GM23248 (cell line): ENCODE measurements around the gene IZUMO4. TPM values are rescaled to one million over a fixed set of nuclear protein-coding genes. Genes with fewer than 3 reads are reported as not detected.

Experiments
- DNase-seq: peaks from one replicate; pipeline ENCODE4 v3.0.0-alpha.2; 2015
- H2AFZ ChIP-seq: fragments of 200-600 bp; sonication (generic); 2 replicates; pipeline ENCODE4 v1.6.1; 2016; ENCODE audit warnings: antibody characterized with exemption
- H3F3A ChIP-seq: fragments of 200-600 bp; sonication (generic); 2 replicates; pipeline ENCODE4 v1.6.1; 2016; ENCODE audit warnings: mild to moderate bottlenecking, antibody characterized with exemption, mixed run types; ENCODE audit not compliant: insufficient read depth
- H3K27ac ChIP-seq: fragments of 200-600 bp; sonication (generic); 2 replicates; pipeline ENCODE4 v1.5.1; 2016; ENCODE audit warnings: mild to moderate bottlenecking
- H3K27me3 ChIP-seq: fragments of 200-600 bp; sonication (generic); replicated peaks from 2 replicates; pipeline ENCODE4 v1.6.1; 2016; ENCODE audit warnings: mild to moderate bottlenecking; ENCODE audit not compliant: insufficient read depth
- H3K36me3 ChIP-seq: fragments of 200-600 bp; sonication (generic); 2 replicates; pipeline ENCODE4 v1.6.1; 2016; ENCODE audit warnings: low read depth, mild to moderate bottlenecking
- H3K4me1 ChIP-seq: fragments of 200-600 bp; sonication (generic); 2 replicates; pipeline ENCODE4 v1.6.1; 2016; ENCODE audit warnings: mild to moderate bottlenecking; ENCODE audit not compliant: insufficient read depth
- H3K4me2 ChIP-seq: fragments of 200-600 bp; sonication (generic); one replicate; pipeline ENCODE4 v1.6.1; 2016; ENCODE audit warnings: mild to moderate bottlenecking; ENCODE audit not compliant: unreplicated experiment
- H3K4me3 ChIP-seq: fragments of 200-600 bp; sonication (generic); 2 replicates; pipeline ENCODE4 v1.5.1; 2016; ENCODE audit warnings: mild to moderate bottlenecking
- H3K79me2 ChIP-seq: fragments of 200-600 bp; sonication (generic); 2 replicates; pipeline ENCODE4 v1.6.1; 2016; ENCODE audit warnings: mild to moderate bottlenecking; ENCODE audit not compliant: insufficient read depth
- H3K9ac ChIP-seq: fragments of 200-600 bp; sonication (generic); 2 replicates; pipeline ENCODE4 v1.6.1; 2016; ENCODE audit warnings: mild to moderate bottlenecking
- H3K9me2 ChIP-seq: fragments of 200-600 bp; sonication (generic); 2 replicates; pipeline ENCODE4 v1.6.1; 2016; ENCODE audit warnings: mixed run types, mild to moderate bottlenecking, moderate library complexity; ENCODE audit not compliant: insufficient read depth
- H3K9me3 ChIP-seq: fragments of 200-600 bp; sonication (generic); one replicate; pipeline ENCODE4 v1.6.1; 2017; ENCODE audit warnings: low read depth
- H4K20me1 ChIP-seq: fragments of 200-600 bp; sonication (generic); 2 replicates; pipeline ENCODE4 v1.6.0; 2016; ENCODE audit not compliant: insufficient read depth
- EZH2 ChIP-seq: fragments of 200-600 bp; sonication (generic); IDR thresholded peaks from 2 replicates; pipeline ENCODE4 v1.6.1; 2018; ENCODE audit warnings: antibody characterized with exemption, mild to moderate bottlenecking; ENCODE audit not compliant: insufficient read depth, poor library complexity, severe bottlenecking
- EZH2phosphoT487 ChIP-seq: fragments of 200-600 bp; sonication (generic); IDR thresholded peaks from 2 replicates; pipeline ENCODE4 v1.6.1; 2018; ENCODE audit warnings: antibody characterized with exemption, moderate library complexity, mild to moderate bottlenecking, low read depth; ENCODE audit not compliant: insufficient read depth
- WGBS, 2 experiments: methylation state at CpG; one replicate each; pipeline ENCODE4 v1.1.6; 2015 to 2017; ENCODE audit warnings: low lambda C conversion rate in 2 of 2, low coverage in 1 of 2; ENCODE audit errors: missing lambda C conversion rate in 2 of 2; 5-methylcytosine and 5-hydroxymethylcytosine counted together
- in situ Hi-C: fragments of 300-500 bp; cut with MboI; formaldehyde crosslinking; loops from 2 replicates; pipeline ENCODE4 v1.15.0; 2020
- polyA plus RNA-seq: library from polyadenylated mRNA; unstranded; fragments of >200 nt; fragmentation: Nextera tagmentation; extraction: Ambion mirVana; gene quantifications from 2 replicates; pipeline ENCODE4 v1.2.1, GENCODE V29; 2016
- total RNA-seq: library from RNA; depleted of rRNA; stranded (reverse); fragments of >200 nt; shearing (Covaris generic); gene quantifications from 2 replicates; pipeline ENCODE4 v1.2.3, GENCODE V29; 2014

IZUMO4 gene
- total and polyA plus RNA-seq, 2 experiments from 2014 or later, result 0.89 to 1.6 TPM

GRCh38 chr19:2055931-2056836, 40.5 kb upstream of the IZUMO4 start:
- peak; percentile 78 for DNase-seq
- H3K9ac ChIP-seq, result peak overlapping the region; percentile 87
- H3K27ac ChIP-seq, result peak overlapping the region; percentile 76
- peak overlapping the region; percentile 65 for H3K4me2 ChIP-seq
- H3K79me2 ChIP-seq, result no peaks in the 10 kb centered on the region
- no peak for TF ChIP-seq EZH2phosphoT487
- peak overlapping the region; percentile 63 for H3K4me3 ChIP-seq
- no peaks in the 10 kb centered on the region for H4K20me1 ChIP-seq
- no peaks in the 10 kb centered on the region for H3K27me3 ChIP-seq
- H3F3A ChIP-seq, result peaks cover 11% of the 10 kb centered on the region
- H3K9me2 ChIP-seq, result no peaks in the 10 kb centered on the region
- 8 to 23% methylated on average over 7 to 21 of the region's 22 CpGs for WGBS, 2 experiments
- peak overlapping the region; percentile 71 for H2AFZ ChIP-seq
- no peaks in the 10 kb centered on the region for H3K36me3 ChIP-seq
- H3K9me3 ChIP-seq, result no peaks in the 10 kb centered on the region
- in situ Hi-C loops, result no loop called here
- H3K4me1 ChIP-seq, result peaks cover 30% of the 10 kb centered on the region

DNA sequence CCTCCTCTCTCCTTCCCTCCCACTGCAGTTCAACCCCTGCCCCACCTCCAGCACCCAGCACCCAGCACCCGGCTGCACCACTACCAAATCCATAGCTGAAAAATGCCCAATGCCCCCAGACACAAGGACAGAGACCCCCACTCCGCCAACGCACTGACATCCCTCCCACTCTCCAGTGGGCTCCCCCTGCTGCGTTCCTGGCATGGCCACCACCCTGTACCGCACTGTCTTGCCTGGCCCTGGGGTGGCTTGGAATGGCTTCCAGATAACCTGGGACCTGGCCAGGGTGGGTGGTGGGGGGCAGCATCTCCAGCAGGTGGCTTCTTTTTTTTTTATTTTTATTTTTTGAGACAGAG, 39.9 kb upstream of the IZUMO4 start:
- in situ Hi-C loops, result no loop called here
- WGBS, 2 experiments, result 70 to 72% methylated on average over 5 of the region's 5 CpGs

GRCh38 chr19:2057484-2058469, 38.9 kb upstream of the IZUMO4 start:
- H3K27ac ChIP-seq, result peak overlapping the region; percentile 98
- H4K20me1 ChIP-seq, result no peaks in the 10 kb centered on the region
- no peaks in the 10 kb centered on the region for H3K79me2 ChIP-seq
- H3K9ac ChIP-seq, result no peak overlapping the region
- peaks cover 11% of the 10 kb centered on the region for H3F3A ChIP-seq
- H3K36me3 ChIP-seq, result no peaks in the 10 kb centered on the region
- H3K9me3 ChIP-seq, result no peaks in the 10 kb centered on the region
- H3K9me2 ChIP-seq, result no peaks in the 10 kb centered on the region
- H3K27me3 ChIP-seq, result no peaks in the 10 kb centered on the region
- 93 to 94% methylated on average over 19 to 23 of the region's 23 CpGs for WGBS, 2 experiments
- TF ChIP-seq EZH2phosphoT487 (no peak), EZH2 (no peak)
- peaks cover 33% of the 10 kb centered on the region for H3K4me1 ChIP-seq
- H3K4me2 ChIP-seq, result no peak overlapping the region
- no peak overlapping the region for H2AFZ ChIP-seq
- in situ Hi-C loops, result no loop called here
- DNase-seq, result no peak
- H3K4me3 ChIP-seq, result no peak overlapping the region

More for the DNA sequence above, 39.9 kb upstream of the IZUMO4 start:
- DNase-seq, result no peak
- no peak for TF ChIP-seq EZH2
- no peak for TF ChIP-seq EZH2phosphoT487
- Histone ChIP-seq H3K36me3 (no peaks in the 10 kb centered on the region), H3K79me2 (no peaks in the 10 kb centered on the region), H3K27ac (0 out of 2 replicates have a peak overlapping the region, but pooled peaks have one; percentile 27), H3K9ac (no peak overlapping the region), H3F3A (peaks cover 11% of the 10 kb centered on the region), H3K4me2 (no peak overlapping the region), H3K27me3 (no peaks in the 10 kb centered on the region), H3K9me2 (no peaks in the 10 kb centered on the region), H2AFZ (no peak overlapping the region), H3K4me1 (peaks cover 31% of the 10 kb centered on the region), H3K9me3 (no peaks in the 10 kb centered on the region), H3K4me3 (no peak overlapping the region), H4K20me1 (no peaks in the 10 kb centered on the region)

GRCh38 chr19:2058570-2059421, 37.9 kb upstream of the IZUMO4 start:
- TF ChIP-seq EZH2 (no peak), EZH2phosphoT487 (no peak)
- Histone ChIP-seq H3K36me3 (no peaks in the 10 kb centered on the region), H3K9me2 (no peaks in the 10 kb centered on the region), H4K20me1 (no peaks in the 10 kb centered on the region), H3K9ac (peak overlapping the region; percentile 91), H3K4me3 (no peak overlapping the region), H3K9me3 (no peaks in the 10 kb centered on the region), H3K4me2 (peak overlapping the region; percentile 76), H3K27ac (peak overlapping the region; percentile 98), H2AFZ (0 out of 2 replicates have a peak overlapping the region, but pooled peaks have one; percentile 22), H3K4me1 (peaks cover 33% of the 10 kb centered on the region), H3F3A (peaks cover 11% of the 10 kb centered on the region), H3K27me3 (no peaks in the 10 kb centered on the region), H3K79me2 (no peaks in the 10 kb centered on the region)
- DNase-seq, result no peak
- WGBS, 2 experiments, result 83 to 86% methylated on average over 27 of the region's 27 CpGs
- in situ Hi-C loops, result no loop called here
